HG03139 (cell line): ENCODE results near the gene FDXR.
"Not testable (repeated sequence)": the region's sequence is repeated elsewhere in the genome, so short reads cannot be mapped to it uniquely, and the experiment has no call there.

Experiments
- ATAC-seq: cut with Tn5 transposase; IDR thresholded peaks from one replicate; pipeline ENCODE4 v1.9.1; 2021; ENCODE audit not compliant: unreplicated experiment

FDXR gene

GRCh38 chr17:74873037-74873873 is 461 bp upstream of the FDXR start:
- peak; percentile 90 for ATAC-seq

- no peak for ATAC-seq
Measured at GRCh38 chr17:74871356-74872076, 1.3 kb downstream of the FDXR start.

GRCh38 chr17:74870512-74870911 is 2.3 kb downstream of the FDXR start:
- no peak for ATAC-seq

GRCh38 chr17:74870028-74870427 is 2.8 kb downstream of the FDXR start:
- not testable (repeated sequence) for ATAC-seq

- ATAC-seq: no peak
Measured at GRCh38 chr17:74868908-74869255, 3.9 kb downstream of the FDXR start.

GRCh38 chr17:74868251-74868907 is 4.4 kb downstream of the FDXR start:
- no peak for ATAC-seq

- no peak for ATAC-seq
Measured at GRCh38 chr17:74866198-74866835, 6.5 kb downstream of the FDXR start.

GRCh38 chr17:74865504-74866197 is 7.1 kb downstream of the FDXR start:
- ATAC-seq: no peak

GRCh38 chr17:74864866-74865395 is 7.9 kb downstream of the FDXR start:
- ATAC-seq: no peak

GRCh38 chr17:74864297-74864865 is 8.4 kb downstream of the FDXR start:
- ATAC-seq: no peak

- no peak for ATAC-seq
Measured at GRCh38 chr17:74863420-74864296, 9.1 kb downstream of the FDXR start.

GRCh38 chr17:74862919-74863318 is 9.9 kb downstream of the FDXR start:
- ATAC-seq: no peak

GRCh38 chr17:74862108-74862901 is 10.5 kb downstream of the FDXR start:
- no peak for ATAC-seq

GRCh38 chr17:74861662-74862107 is 11.1 kb downstream of the FDXR start:
- no peak for ATAC-seq

GRCh38 chr17:74860872-74861661 is 11.7 kb downstream of the FDXR start:
- ATAC-seq: no peak

GRCh38 chr17:74860229-74860871 is 12.4 kb downstream of the FDXR start:
- no peak for ATAC-seq
